Mesenchymal stem cell (in vitro differentiated cells and primary cell): Measurements from ENCODE around the gene KIAA1217.

ENCODE experiments used
- DNase-seq: peaks from one replicate; pipeline ENCODE4 v3.0.0-alpha.2; 2013
- H2AFZ ChIP-seq: one replicate; pipeline ENCODE4 v1.6.1; 2013; ENCODE audit warnings: low read depth, mild to moderate bottlenecking, control low read depth, inconsistent platforms, low read length, moderate library complexity
- H2AK5ac ChIP-seq: 2 replicates; pipeline ENCODE4 v1.6.1; 2013; ENCODE audit warnings: low read length, moderate library complexity, mild to moderate bottlenecking, inconsistent platforms; ENCODE audit not compliant: severe bottlenecking
- H2BK120ac ChIP-seq: one replicate; pipeline ENCODE4 v1.6.1; 2013; ENCODE audit warnings: low read depth, mild to moderate bottlenecking, inconsistent platforms, low read length, moderate library complexity
- H2BK12ac ChIP-seq, 2 experiments: one replicate each; pipeline ENCODE4 v1.6.1; 2013; ENCODE audit warnings: inconsistent platforms in 2 of 2, low read length in 2 of 2, mild to moderate bottlenecking in 2 of 2, moderate library complexity in 2 of 2, control low read depth in 1 of 2
- H2BK15ac ChIP-seq: one replicate; pipeline ENCODE4 v1.6.1; 2013; ENCODE audit warnings: mild to moderate bottlenecking, low read depth, inconsistent platforms; ENCODE audit not compliant: poor library complexity, severe bottlenecking
- H2BK5ac ChIP-seq: 2 replicates; pipeline ENCODE4 v1.6.1; 2013; ENCODE audit warnings: low read depth, mild to moderate bottlenecking, low read length, control low read depth, inconsistent platforms; ENCODE audit not compliant: poor library complexity, severe bottlenecking
- H3K14ac ChIP-seq, 2 experiments: one replicate each; pipeline ENCODE4 v1.6.1; 2013; ENCODE audit warnings: inconsistent platforms in 2 of 2, low read length in 2 of 2, control low read depth in 1 of 2, mild to moderate bottlenecking in 1 of 2, moderate library complexity in 1 of 2
- H3K18ac ChIP-seq, 2 experiments: one replicate each; pipeline ENCODE4 v1.6.1; 2013; ENCODE audit warnings: inconsistent platforms in 2 of 2, low read length in 2 of 2, control low read depth in 1 of 2, low read depth in 1 of 2, mild to moderate bottlenecking in 1 of 2
- H3K23ac ChIP-seq, 2 experiments: one replicate each; pipeline ENCODE4 v1.6.1; 2013; ENCODE audit warnings: inconsistent platforms in 2 of 2, low read length in 2 of 2, mild to moderate bottlenecking in 2 of 2, moderate library complexity in 2 of 2, control low read depth in 1 of 2
- H3K27ac ChIP-seq: 2 replicates; pipeline ENCODE4 v1.5.1; 2013; ENCODE audit warnings: mild to moderate bottlenecking, moderate library complexity, low read length, control low read depth, inconsistent platforms; ENCODE audit not compliant: poor library complexity, severe bottlenecking
- H3K27me3 ChIP-seq, 2 experiments: 2 replicates each; pipeline versions ENCODE4 v1.6.1 to v1.7.0; 2013; ENCODE audit warnings: low read length in 2 of 2, mild to moderate bottlenecking in 2 of 2, moderate library complexity in 2 of 2, control low read depth in 1 of 2, inconsistent platforms in 1 of 2; ENCODE audit not compliant: control insufficient read depth in 1 of 2, insufficient read depth in 1 of 2
- H3K36me3 ChIP-seq, 2 experiments: 2 replicates each; pipeline versions ENCODE4 v1.6.1 to v1.7.0; 2013; ENCODE audit warnings: low read length in 2 of 2, control low read depth in 1 of 2, inconsistent platforms in 1 of 2, low read depth in 1 of 2, mild to moderate bottlenecking in 1 of 2; ENCODE audit not compliant: insufficient read depth in 2 of 2, control insufficient read depth in 1 of 2
- H3K4ac ChIP-seq, 2 experiments: one replicate each; pipeline ENCODE4 v1.6.1; 2013; ENCODE audit warnings: inconsistent platforms in 2 of 2, low read length in 2 of 2, mild to moderate bottlenecking in 2 of 2, moderate library complexity in 2 of 2, control low read depth in 1 of 2, low read depth in 1 of 2
- H3K4me1 ChIP-seq: 2 replicates; pipeline ENCODE4 v1.6.1; 2013; ENCODE audit warnings: low read depth, low read length, control low read depth; ENCODE audit not compliant: control insufficient read depth, insufficient read depth
- H3K4me2 ChIP-seq: 2 replicates; pipeline ENCODE4 v1.6.1; 2013; ENCODE audit warnings: low read length, mild to moderate bottlenecking, inconsistent platforms; ENCODE audit not compliant: poor library complexity, severe bottlenecking
- H3K4me3 ChIP-seq, 2 experiments: 2 replicates each; pipeline versions ENCODE4 v1.5.1 to v1.7.0; 2013; ENCODE audit warnings: low read length in 2 of 2, mild to moderate bottlenecking in 2 of 2, control low read depth in 1 of 2, low read depth in 1 of 2; ENCODE audit not compliant: insufficient read depth in 1 of 2
- H3K79me1 ChIP-seq: replicated peaks from 2 replicates; pipeline ENCODE4 v1.6.1; 2013; ENCODE audit warnings: mild to moderate bottlenecking, control low read depth, low read length, inconsistent platforms; ENCODE audit not compliant: poor library complexity, severe bottlenecking
- H3K9ac ChIP-seq: 2 replicates; pipeline ENCODE4 v1.7.0; 2013; ENCODE audit warnings: mild to moderate bottlenecking, low read length, moderate library complexity
- H3K9me3 ChIP-seq: 2 replicates; pipeline ENCODE4 v1.7.0; 2013; ENCODE audit warnings: mild to moderate bottlenecking, low read length; ENCODE audit not compliant: control insufficient read depth
- H4K8ac ChIP-seq: one replicate; pipeline ENCODE4 v1.6.1; 2013; ENCODE audit warnings: inconsistent platforms, mild to moderate bottlenecking, low read length, moderate library complexity
- H4K91ac ChIP-seq: one replicate; pipeline ENCODE4 v1.6.1; 2013; ENCODE audit warnings: mild to moderate bottlenecking, low read length, inconsistent platforms
- WGBS: methylation state at CpG from one replicate; pipeline ENCODE4 v1.1.7; 2013; ENCODE audit warnings: mixed read lengths; 5-methylcytosine and 5-hydroxymethylcytosine counted together

Gene KIAA1217

GRCh38 chr10:24215603-24216002, 6.7 kb downstream of the KIAA1217 start:
- 80% methylated on average over 5 of the region's 5 CpGs for WGBS
- H3K14ac ChIP-seq: no peak overlapping the region
- peaks cover 0 to 8% of the 10 kb centered on the region in 2 experiments for H3K36me3 ChIP-seq
- no peaks in the 10 kb centered on the region for H3K9me3 ChIP-seq
- peaks cover 0 to 3% of the 10 kb centered on the region in 2 experiments for H3K27me3 ChIP-seq
- no peak overlapping the region for H3K4ac ChIP-seq
- no peak overlapping the region for H3K18ac ChIP-seq
- H2BK5ac ChIP-seq: no peak overlapping the region
- no peak overlapping the region for H2BK15ac ChIP-seq
- H3K23ac ChIP-seq: no peak overlapping the region
- no peak overlapping the region for H2AFZ ChIP-seq
- no peak overlapping the region for H4K8ac ChIP-seq
- no peak overlapping the region for H3K4me2 ChIP-seq
- no peak overlapping the region for H4K91ac ChIP-seq
- no peak overlapping the region for H2BK120ac ChIP-seq
- H3K4me1 ChIP-seq: no peaks in the 10 kb centered on the region
- H3K27ac ChIP-seq: no peak overlapping the region
- H3K79me1 ChIP-seq: no peaks in the 10 kb centered on the region
- H3K9ac ChIP-seq: no peak overlapping the region
- H3K4me3 ChIP-seq: peak overlapping the region in 1 of 2 experiments; percentile 9
- no peak overlapping the region for H2BK12ac ChIP-seq
- H2AK5ac ChIP-seq: no peak overlapping the region
- DNase-seq: no peak

- Histone ChIP-seq H3K27me3 (no peaks in the 10 kb centered on the region), H2AK5ac (no peak overlapping the region), H3K18ac (no peak overlapping the region), H4K91ac (no peak overlapping the region), H4K8ac (no peak overlapping the region), H3K4me2 (no peak overlapping the region), H3K79me1 (no peaks in the 10 kb centered on the region), H2AFZ (no peak overlapping the region), H2BK12ac (no peak overlapping the region), H3K36me3 (peaks cover 0 to 8% of the 10 kb centered on the region in 2 experiments), H3K23ac (no peak overlapping the region), H3K4me3 (no peak overlapping the region), H3K4ac (no peak overlapping the region), H2BK15ac (no peak overlapping the region), H3K9ac (no peak overlapping the region), H2BK120ac (no peak overlapping the region), H3K27ac (no peak overlapping the region), H3K9me3 (no peaks in the 10 kb centered on the region), H3K4me1 (no peaks in the 10 kb centered on the region), H2BK5ac (no peak overlapping the region), H3K14ac (no peak overlapping the region)
- DNase-seq: no peak
- no CpG with 5 or more reads among the region's 3 CpGs for WGBS
Observed at GRCh38 chr10:24219963-24220362, 11.0 kb downstream of the KIAA1217 start.

GRCh38 chr10:24223341-24223740, 14.4 kb downstream of the KIAA1217 start:
- no peak overlapping the region for H4K91ac ChIP-seq
- no peak overlapping the region for H3K4me3 ChIP-seq
- no peak overlapping the region for H4K8ac ChIP-seq
- H3K4me1 ChIP-seq: no peaks in the 10 kb centered on the region
- H2BK120ac ChIP-seq: no peak overlapping the region
- H3K23ac ChIP-seq: no peak overlapping the region
- DNase-seq: no peak
- no peaks in the 10 kb centered on the region for H3K9me3 ChIP-seq
- no peak overlapping the region for H3K14ac ChIP-seq
- H3K9ac ChIP-seq: no peak overlapping the region
- no peak overlapping the region for H3K4me2 ChIP-seq
- no peak overlapping the region for H3K27ac ChIP-seq
- no peak overlapping the region for H2BK12ac ChIP-seq
- H3K36me3 ChIP-seq: peaks cover 0 to 8% of the 10 kb centered on the region in 2 experiments
- no peak overlapping the region for H2BK15ac ChIP-seq
- no CpG with 5 or more reads among the region's 1 CpG for WGBS
- no peak overlapping the region for H3K18ac ChIP-seq
- no peak overlapping the region for H2AFZ ChIP-seq
- H3K27me3 ChIP-seq: no peaks in the 10 kb centered on the region
- H2BK5ac ChIP-seq: no peak overlapping the region
- H2AK5ac ChIP-seq: no peak overlapping the region
- H3K4ac ChIP-seq: no peak overlapping the region
- no peaks in the 10 kb centered on the region for H3K79me1 ChIP-seq

- no peak overlapping the region for H3K4me2 ChIP-seq
- H3K4ac ChIP-seq: no peak overlapping the region
- H3K27me3 ChIP-seq: no peaks in the 10 kb centered on the region
- H2BK15ac ChIP-seq: no peak overlapping the region
- H3K36me3 ChIP-seq: peaks cover 0 to 8% of the 10 kb centered on the region in 2 experiments
- no peak overlapping the region for H4K91ac ChIP-seq
- H3K23ac ChIP-seq: no peak overlapping the region
- H3K9me3 ChIP-seq: no peaks in the 10 kb centered on the region
- no peaks in the 10 kb centered on the region for H3K79me1 ChIP-seq
- H3K4me3 ChIP-seq: no peak overlapping the region
- no peak overlapping the region for H2AFZ ChIP-seq
- H3K14ac ChIP-seq: no peak overlapping the region
- H4K8ac ChIP-seq: no peak overlapping the region
- no peak overlapping the region for H3K27ac ChIP-seq
- H2BK5ac ChIP-seq: no peak overlapping the region
- H3K4me1 ChIP-seq: no peaks in the 10 kb centered on the region
- no peak overlapping the region for H2AK5ac ChIP-seq
- no peak overlapping the region for H3K18ac ChIP-seq
- H2BK120ac ChIP-seq: no peak overlapping the region
- WGBS: 74% methylated on average over 3 of the region's 3 CpGs
- H2BK12ac ChIP-seq: no peak overlapping the region
- no peak for DNase-seq
- no peak overlapping the region for H3K9ac ChIP-seq
Observed at GRCh38 chr10:24223953-24224352, 15.0 kb downstream of the KIAA1217 start.
